Spinal cord (tissue), 10 donors: ENCODE results near the gene CAMKK2. TPM values are rescaled to one million over a fixed set of nuclear protein-coding genes. Genes with fewer than 3 reads are reported as not detected.

Source experiments
- DNase-seq, 6 donors: peaks; one replicate each; pipeline versions ENCODE4 v3.0.0 to v3.0.0-alpha.2; 2013 to 2015; ENCODE audit warnings: low spot score in 6 of 6, low read depth in 4 of 6
- H3K27ac ChIP-seq: one replicate; pipeline ENCODE4 v1.5.1; 2013; ENCODE audit warnings: low read depth, low read length, control low read depth
- H3K27me3 ChIP-seq: one replicate; pipeline ENCODE4 v1.6.1; 2013; ENCODE audit warnings: low read length; ENCODE audit not compliant: control insufficient read depth, insufficient read depth
- H3K36me3 ChIP-seq: one replicate; pipeline ENCODE4 v1.6.1; 2013; ENCODE audit warnings: low read length; ENCODE audit not compliant: control insufficient read depth, insufficient read depth
- H3K4me1 ChIP-seq: one replicate; pipeline ENCODE4 v1.6.1; 2013; ENCODE audit warnings: low read length; ENCODE audit not compliant: control insufficient read depth, insufficient read depth
- H3K4me3 ChIP-seq: one replicate; pipeline ENCODE4 v1.5.1; 2013; ENCODE audit warnings: low read depth, low read length, control low read depth
- H3K9me3 ChIP-seq: one replicate; pipeline ENCODE4 v1.6.1; 2013; ENCODE audit warnings: low read length; ENCODE audit not compliant: control insufficient read depth, insufficient read depth
- WGBS: methylation state at CpG from one replicate; pipeline ENCODE4 v1.1.5; 2013; ENCODE audit warnings: missing lambda C conversion rate; ENCODE audit not compliant: insufficient coverage; 5-methylcytosine and 5-hydroxymethylcytosine counted together
- long read RNA-seq, 4 donors: transcript quantifications; one replicate each; lab custom pipeline, GENCODE V29; 2026
- polyA plus RNA-seq, 2 donors: library from polyadenylated mRNA; unstranded; fragments of 120-200 nt; gene quantifications; one replicate each; pipeline ENCODE4 v1.2.1, GENCODE V29; 2013; ENCODE audit not compliant: insufficient read length in 2 of 2
- total RNA-seq, 2 donors: library from RNA; depleted of rRNA in 1 of 2; stranded (reverse); fragments of 120-200 nt in 1 of 2; fragments of >200 nt in 1 of 2; gene quantifications; one replicate each; pipeline versions ENCODE4 v1.2.3 to v1.2.4, GENCODE V29; 2013 to 2014
- donor health status: healthy.

The CAMKK2 gene
- 10 to 100 TPM; 18.0 to 25.3 TPM for total RNA-seq
- 10 to 100 TPM; 37.3 to 44.2 TPM for polyA plus RNA-seq
- long read RNA-seq, donor 1, full-length matches to known transcripts: 6 of 6 reads
- long read RNA-seq, donor 1, partial matches to known transcripts: 0 of 6 reads
- long read RNA-seq, donor 1, other reads (novel, unspliced or antisense): 0 of 6 reads
- long read RNA-seq, donor 2, partial matches to known transcripts: 0 of 1 reads
- long read RNA-seq, donor 2, other reads (novel, unspliced or antisense): 0 of 1 reads
- long read RNA-seq, donor 3, partial matches to known transcripts: 0 of 2 reads
- long read RNA-seq, donor 3, other reads (novel, unspliced or antisense): 0 of 2 reads
- long read RNA-seq, donor 4, partial matches to known transcripts: 0 of 3 reads
- long read RNA-seq, donor 4, other reads (novel, unspliced or antisense): 0 of 3 reads

GRCh38 chr12:121296618-121297434 lies at the start of gene CAMKK2:
Gene CAMKK2, minus strand, starts transcription at chr12:121296709. Its CDS starts 22,183 bp downstream, at chr12:121274526.
- Histone ChIP-seq H3K4me3 (peak within 1 kb of the TSS; percentile 65), H3K4me1 (peaks cover 22% of the 10 kb centered on the region), H3K27ac (peak within 1 kb of the TSS; percentile 41), H3K9me3 (no peaks in the 10 kb centered on the region), H3K36me3 (peaks cover 12% of the 10 kb centered on the region), H3K27me3 (no peaks in the 10 kb centered on the region)
- under 1% methylated on average over 100 of the region's 104 CpGs for WGBS
- peak; percentile 49 to 96 (median 80) for DNase-seq

GRCh38 chr12:121345151-121345815 lies 48.8 kb upstream of the CAMKK2 start:
- Histone ChIP-seq H3K4me1 (no peaks in the 10 kb centered on the region), H3K27me3 (no peaks in the 10 kb centered on the region), H3K9me3 (no peaks in the 10 kb centered on the region), H3K36me3 (peaks cover 26% of the 10 kb centered on the region), H3K4me3 (no peak overlapping the region), H3K27ac (no peak overlapping the region)
- WGBS: 45% methylated on average over 4 of the region's 4 CpGs
- no peak for DNase-seq

GRCh38 chr12:121344506-121344905 lies 48.0 kb upstream of the CAMKK2 start:
- no peaks in the 10 kb centered on the region for H3K9me3 ChIP-seq
- H3K27me3 ChIP-seq: no peaks in the 10 kb centered on the region
- no peak for DNase-seq
- peaks cover 31% of the 10 kb centered on the region for H3K36me3 ChIP-seq
- 89% methylated on average over 3 of the region's 3 CpGs for whole genome bisulfite sequencing
- H3K27ac ChIP-seq: no peak overlapping the region
- H3K4me3 ChIP-seq: no peak overlapping the region
- H3K4me1 ChIP-seq: no peaks in the 10 kb centered on the region

- H3K36me3 ChIP-seq: peaks cover 46% of the 10 kb centered on the region
- 95% methylated on average over 4 of the region's 4 CpGs for WGBS
- H3K27ac ChIP-seq: no peak overlapping the region
- H3K27me3 ChIP-seq: no peaks in the 10 kb centered on the region
- no peak for DNase-seq
- H3K4me1 ChIP-seq: no peaks in the 10 kb centered on the region
- H3K9me3 ChIP-seq: no peaks in the 10 kb centered on the region
- no peak overlapping the region for H3K4me3 ChIP-seq
These were observed 40.9 kb upstream of the CAMKK2 start for GRCh38 chr12:121337416-121337815.

- H3K36me3 ChIP-seq: peaks cover 44% of the 10 kb centered on the region
- no peaks in the 10 kb centered on the region for H3K4me1 ChIP-seq
- no peaks in the 10 kb centered on the region for H3K27me3 ChIP-seq
- no peak overlapping the region for H3K27ac ChIP-seq
- H3K4me3 ChIP-seq: no peak overlapping the region
- no peaks in the 10 kb centered on the region for H3K9me3 ChIP-seq
- 78% methylated on average over 2 of the region's 8 CpGs for WGBS
- DNase-seq: peak in 4 of 6 donors; percentile 31 to 88 (median 54)
These were observed 38.2 kb upstream of the CAMKK2 start for GRCh38 chr12:121334513-121335343.

GRCh38 chr12:121333747-121334146 lies 37.2 kb upstream of the CAMKK2 start:
- H3K36me3 ChIP-seq: peaks cover 53% of the 10 kb centered on the region
- H3K27ac ChIP-seq: no peak overlapping the region
- no peaks in the 10 kb centered on the region for H3K9me3 ChIP-seq
- no peak for DNase-seq
- WGBS: 100% methylated on average over 1 of the region's 1 CpG
- no peaks in the 10 kb centered on the region for H3K27me3 ChIP-seq
- no peaks in the 10 kb centered on the region for H3K4me1 ChIP-seq
- no peak overlapping the region for H3K4me3 ChIP-seq

GRCh38 chr12:121331248-121331647 lies 34.7 kb upstream of the CAMKK2 start:
- WGBS: 80% methylated on average over 6 of the region's 6 CpGs
- no peaks in the 10 kb centered on the region for H3K27me3 ChIP-seq

GRCh38 chr12:121330692-121331091 lies 34.2 kb upstream of the CAMKK2 start:
- Histone ChIP-seq H3K9me3 (no peaks in the 10 kb centered on the region), H3K36me3 (peaks cover 61% of the 10 kb centered on the region), H3K4me1 (peaks cover 7% of the 10 kb centered on the region), H3K4me3 (no peak overlapping the region), H3K27me3 (no peaks in the 10 kb centered on the region), H3K27ac (no peak overlapping the region)
- DNase-seq: no peak

More at GRCh38 chr12:121331248-121331647, 34.7 kb upstream of the CAMKK2 start:
- Histone ChIP-seq H3K27ac (no peak overlapping the region), H3K36me3 (peaks cover 57% of the 10 kb centered on the region), H3K4me1 (peaks cover 7% of the 10 kb centered on the region), H3K9me3 (no peaks in the 10 kb centered on the region), H3K4me3 (no peak overlapping the region)
- DNase-seq: no peak

- Histone ChIP-seq H3K4me1 (peaks cover 7% of the 10 kb centered on the region), H3K27ac (no peak overlapping the region), H3K36me3 (peaks cover 60% of the 10 kb centered on the region), H3K27me3 (no peaks in the 10 kb centered on the region), H3K4me3 (no peak overlapping the region), H3K9me3 (no peaks in the 10 kb centered on the region)
- 60% methylated on average over 1 of the region's 4 CpGs for WGBS
- no peak for DNase-seq
These were observed 33.7 kb upstream of the CAMKK2 start for GRCh38 chr12:121330195-121330594.
